Right ventricle myocardium superior (tissue), 1 donor: ENCODE results near the gene MED9. TPM values are rescaled to one million over a fixed set of nuclear protein-coding genes. Genes with fewer than 3 reads are reported as not detected.
"Not testable (repeated sequence)": the region's sequence is repeated elsewhere in the genome, so short reads cannot be mapped to it uniquely, and the experiment has no call there.

Experiments used
- ATAC-seq: fragments of 200-7000 bp; cut with Tn5 transposase; one replicate; pipeline ENCODE4 v1.9.1; 2020; ENCODE audit warnings: mild to moderate bottlenecking; ENCODE audit not compliant: poor library complexity
- DNase-seq: peaks from one replicate; pipeline ENCODE4 v3.0.0-alpha.2; 2020
- intact Hi-C: fragments of 100-400 bp; cut with DNase I; formaldehyde crosslinking; loops from one replicate; pipeline ENCODE4 v1.11.2; 2022
- long read RNA-seq: library from polyadenylated mRNA; unstranded; transcript quantifications from one replicate; pipeline ENCODE4 v2.0.0, GENCODE V29; 2021
- total RNA-seq: library from RNA; stranded (reverse); fragmentation: NEBNext Ultra II Directional; extraction: Animal tissue kit (Norgen Biotek cat#: 25700); gene quantifications from one replicate; pipeline ENCODE4 v1.2.1, GENCODE V29; 2021
- donor health status: DM: no; HTN: yes; CAD: no; lungs with severe emphysema.

MED9 gene
- 37.5 TPM for total RNA-seq
- long read RNA-seq, transcript MED9-201 (2 exons, 2,228 nt), result major isoform, 160 of 183 reads
- long read RNA-seq, transcript MED9-203 (3 exons, 568 nt), result minor isoform, 5 of 183 reads
- long read RNA-seq, partial matches to known transcripts, result 17 of 183 reads
- long read RNA-seq, other reads (novel, unspliced or antisense), result 0 of 183 reads

- intact Hi-C loops, result loop anchor here (5.0 kb wide), 1 partner anchor 60 kb away; no protein-coding TSS in a partner anchor
- DNase-seq, result peak; percentile 96
- ATAC-seq, result peak; percentile 99
Observed at GRCh38 chr17:17476865-17477467, at the start of gene MED9. Gene MED9, plus strand, starts transcription at chr17:17477000. Its CDS starts 42 bp downstream, at chr17:17477042.

DNA sequence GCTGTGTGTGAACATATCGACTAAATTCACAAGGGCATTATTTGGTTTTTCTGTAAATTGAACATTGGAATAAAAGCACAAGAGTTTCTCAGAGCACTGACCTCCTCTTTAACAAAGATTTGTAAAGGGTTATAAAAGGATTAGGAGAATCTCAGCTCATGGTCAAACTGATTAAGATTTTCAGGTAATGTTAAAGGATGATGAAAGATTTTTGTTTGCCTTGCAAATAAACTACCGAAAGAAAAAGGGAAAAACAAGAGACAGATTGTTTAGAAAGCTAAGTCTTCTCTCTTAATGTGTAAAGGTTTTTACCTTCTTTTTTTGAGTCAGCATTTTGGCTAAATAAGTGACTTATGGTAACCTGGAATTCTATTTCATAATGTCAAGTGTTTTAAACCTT lies 47.6 kb upstream of the MED9 start:
- intact Hi-C loops, result no loop called here
- ATAC-seq (no peak), DNase-seq (no peak)

GRCh38 chr17:17430924-17431323 lies 45.9 kb upstream of the MED9 start:
- DNase-seq, ATAC-seq, intact Hi-C loops: not testable (repeated sequence)

DNA sequence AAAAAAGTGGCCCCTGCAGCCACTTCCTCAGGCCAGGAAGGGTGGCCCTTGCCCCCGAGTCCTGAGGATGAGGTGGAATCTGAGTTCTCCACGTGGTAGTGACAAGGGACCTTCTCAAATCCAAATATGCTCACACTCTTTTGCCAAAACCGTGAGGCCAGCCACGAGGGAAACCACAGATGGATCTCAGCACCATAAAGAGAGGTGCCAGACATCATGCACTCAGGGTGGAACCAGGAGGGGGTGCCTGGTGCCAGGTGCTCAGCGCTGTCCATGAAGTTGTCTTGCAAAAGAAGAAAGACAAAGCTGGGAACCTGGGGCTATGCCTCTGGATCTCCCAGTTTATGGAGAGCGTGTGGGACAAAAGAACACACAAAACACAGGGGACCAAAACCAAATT lies 45.2 kb upstream of the MED9 start:
- no peak for ATAC-seq
- intact Hi-C loops, result no loop called here
- no peak for DNase-seq

GRCh38 chr17:17433000-17433703 lies 43.6 kb upstream of the MED9 start:
- intact Hi-C loops, result no loop called here
- DNase-seq (no peak), ATAC-seq (no peak)

- DNase-seq (no peak), ATAC-seq (no peak)
- intact Hi-C loops, result no loop called here
Observed at GRCh38 chr17:17434477-17434876, 42.3 kb upstream of the MED9 start.

DNA sequence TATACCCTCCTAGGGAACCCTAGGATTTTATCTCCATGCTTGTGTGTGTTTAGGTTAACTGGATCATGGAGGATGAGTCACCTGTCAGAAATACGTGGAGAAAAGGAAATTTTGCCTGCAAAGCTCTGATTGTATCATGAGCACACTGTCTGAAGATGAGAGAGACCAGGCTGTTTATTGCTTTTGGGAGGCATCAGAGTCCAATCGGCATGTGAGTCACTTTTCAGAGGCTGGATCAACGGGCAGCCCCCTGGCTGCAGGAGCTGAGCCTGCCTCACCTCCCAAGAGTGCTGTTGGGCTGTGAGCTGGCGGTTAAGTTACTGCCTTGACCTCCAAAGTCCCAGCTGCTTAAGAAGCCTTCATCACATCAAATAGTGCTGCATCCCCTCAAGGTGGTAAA lies 41.5 kb upstream of the MED9 start:
- DNase-seq (no peak), ATAC-seq (no peak)
- intact Hi-C loops, result no loop called here

- ATAC-seq, result no peak
- DNase-seq, result no peak
- intact Hi-C loops, result no loop called here
Observed at GRCh38 chr17:17437461-17437860, 39.3 kb upstream of the MED9 start.

GRCh38 chr17:17437893-17438292 lies 38.9 kb upstream of the MED9 start:
- intact Hi-C loops, result no loop called here
- ATAC-seq, result no peak
- no peak for DNase-seq

- intact Hi-C loops, result no loop called here
- peak; percentile 56 for ATAC-seq
- DNase-seq, result peak; percentile 70
Observed at GRCh38 chr17:17440010-17440843, 36.6 kb upstream of the MED9 start.

DNA sequence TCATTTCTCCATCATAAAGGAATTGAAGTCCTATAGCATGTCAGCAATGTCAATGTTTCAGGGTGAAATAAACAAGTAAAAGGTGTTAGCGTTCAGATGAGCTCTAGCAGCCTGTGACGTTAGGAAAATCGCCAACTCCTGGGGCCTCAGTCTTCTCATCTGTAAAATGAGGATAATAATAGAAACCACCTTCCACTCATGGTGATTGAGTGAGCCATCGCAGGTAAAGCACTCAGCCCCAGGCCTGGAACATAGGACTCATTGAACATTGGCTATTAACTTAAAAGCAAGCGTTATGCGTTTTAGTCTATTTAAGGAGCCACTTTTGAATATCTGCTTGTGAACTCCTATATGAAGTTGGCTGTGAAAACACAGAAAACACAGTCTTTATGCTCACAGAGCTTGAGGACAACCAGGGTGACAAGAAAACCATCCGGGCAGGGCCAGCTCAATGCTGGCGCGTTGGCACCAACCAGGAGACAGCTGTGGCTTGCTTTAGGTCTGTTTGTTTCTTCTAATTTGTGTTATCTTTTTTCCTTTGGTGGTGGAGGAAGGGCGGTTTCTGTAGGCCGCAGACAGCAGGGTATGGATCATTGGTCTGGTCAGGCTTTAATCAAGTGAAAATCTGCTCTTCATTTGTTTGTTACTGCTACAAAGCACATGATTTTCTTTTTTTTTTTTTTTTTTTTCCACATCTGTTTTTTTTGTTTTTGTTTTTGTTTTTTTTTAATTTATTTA lies 35.7 kb upstream of the MED9 start:
- intact Hi-C loops, result no loop called here
- ATAC-seq, result no peak
- DNase-seq, result no peak

DNA sequence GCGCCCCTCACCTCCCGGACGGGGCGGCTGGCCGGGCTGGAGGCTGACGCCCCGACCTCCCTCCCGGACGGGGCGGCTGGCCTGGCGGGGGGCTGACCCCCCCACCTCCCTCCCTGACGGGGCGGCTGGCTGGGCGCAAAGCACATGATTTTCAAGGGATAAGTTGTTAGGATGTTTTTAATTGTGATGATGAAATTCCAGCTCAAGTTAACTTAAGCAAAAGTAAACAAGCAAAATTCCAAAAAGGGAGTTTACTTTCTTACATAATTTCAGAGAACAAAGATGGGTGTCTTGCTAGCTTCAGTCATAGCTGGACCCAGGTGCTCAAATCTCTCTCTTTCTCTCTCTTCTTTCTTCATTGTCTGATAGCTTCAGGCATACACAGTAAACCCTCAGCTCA lies 33.6 kb upstream of the MED9 start:
- no peak for ATAC-seq
- intact Hi-C loops, result no loop called here
- DNase-seq, result no peak

- no peak for ATAC-seq
- no peak for DNase-seq
Observed at GRCh38 chr17:17445296-17445924, 31.4 kb upstream of the MED9 start.

GRCh38 chr17:17445925-17446665 lies 30.7 kb upstream of the MED9 start:
- DNase-seq, result no peak
- ATAC-seq, result no peak
- intact Hi-C loops, result no loop called here

More at GRCh38 chr17:17445296-17445924, 31.4 kb upstream of the MED9 start:
- intact Hi-C loops, result no loop called here

GRCh38 chr17:17446666-17447155 lies 30.1 kb upstream of the MED9 start:
- intact Hi-C loops, result no loop called here
- ATAC-seq (no peak), DNase-seq (no peak)

GRCh38 chr17:17447264-17447663 lies 29.5 kb upstream of the MED9 start:
- intact Hi-C loops, result no loop called here
- no peak for ATAC-seq
- no peak for DNase-seq

DNA sequence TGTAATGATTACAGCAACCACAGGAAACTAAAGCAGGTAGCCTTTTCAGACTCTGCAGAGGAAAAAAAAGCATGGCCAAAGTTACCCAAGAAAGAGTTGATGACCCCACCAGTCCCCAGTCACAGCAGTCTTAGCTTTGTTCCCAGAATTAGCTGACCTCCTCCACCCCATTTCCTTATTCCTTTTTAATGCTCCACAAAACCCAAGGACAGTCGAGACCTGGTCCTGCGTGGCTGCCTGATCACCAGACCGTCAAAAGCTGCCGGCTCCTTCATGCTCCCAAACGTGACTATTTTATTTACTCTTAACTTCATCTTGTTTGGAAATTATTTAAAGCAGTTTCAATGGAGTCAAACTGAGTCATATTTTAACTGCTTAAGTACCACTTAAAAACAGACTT lies 28.7 kb upstream of the MED9 start:
- ATAC-seq (no peak), DNase-seq (no peak)
- intact Hi-C loops, result no loop called here
